ENCODE data around the gene CD2AP. TPM values are rescaled to one million over a fixed set of nuclear protein-coding genes. Genes with fewer than 3 reads are reported as not detected.
"Not testable (repeated sequence)": the region's sequence is repeated elsewhere in the genome, so short reads cannot be mapped to it uniquely, and the experiment has no call there.

The CD2AP gene
- total RNA-seq, 4 donors from 2014 or later, result 23.4 to 33.9 (median 30.4) TPM

GRCh38 chr6:47535316-47536225 is 58.0 kb downstream of the CD2AP start:
- no peak for TF ChIP-seq CTCF (IDR thresholded peaks at IDR 0.05)
- no peak for TF ChIP-seq POLR2A (IDR thresholded peaks at IDR 0.05)
- intact Hi-C loops (cut with DNase I), result no loop called here

GRCh38 chr6:47536816-47537401 is 59.3 kb downstream of the CD2AP start:
- Histone ChIP-seq H3K9me3 (no peaks in the 10 kb centered on the region), H3K36me3 (peaks cover 0 to 41% (median 0%) of the 10 kb centered on the region in 3 donors), H3K4me1 (no peaks in the 10 kb centered on the region), H3K4me3 (no peak overlapping the region), H3K27me3 (no peaks in the 10 kb centered on the region), H3K27ac (no peak overlapping the region)
- no peak for DNase-seq
- intact Hi-C loops (cut with DNase I), result no loop called here
- 93 to 99% methylated on average over 4 of the region's 4 CpGs for WGBS, 2 donors
- TF ChIP-seq POLR2A (IDR thresholded peaks at IDR 0.05) (no peak), CTCF (IDR thresholded peaks at IDR 0.05) (no peak)

More at GRCh38 chr6:47535316-47536225, 58.0 kb downstream of the CD2AP start:
- H3K27me3 ChIP-seq, result no peaks in the 10 kb centered on the region
- H3K27ac ChIP-seq, result no peak overlapping the region
- WGBS, 2 donors, result 80 to 81% methylated on average over 2 of the region's 2 CpGs
- no peak for DNase-seq
- no peaks in the 10 kb centered on the region for H3K4me1 ChIP-seq
- no peaks in the 10 kb centered on the region for H3K9me3 ChIP-seq
- no peak overlapping the region for H3K4me3 ChIP-seq
- peaks cover 0 to 41% (median 0%) of the 10 kb centered on the region in 3 donors for H3K36me3 ChIP-seq

DNA sequence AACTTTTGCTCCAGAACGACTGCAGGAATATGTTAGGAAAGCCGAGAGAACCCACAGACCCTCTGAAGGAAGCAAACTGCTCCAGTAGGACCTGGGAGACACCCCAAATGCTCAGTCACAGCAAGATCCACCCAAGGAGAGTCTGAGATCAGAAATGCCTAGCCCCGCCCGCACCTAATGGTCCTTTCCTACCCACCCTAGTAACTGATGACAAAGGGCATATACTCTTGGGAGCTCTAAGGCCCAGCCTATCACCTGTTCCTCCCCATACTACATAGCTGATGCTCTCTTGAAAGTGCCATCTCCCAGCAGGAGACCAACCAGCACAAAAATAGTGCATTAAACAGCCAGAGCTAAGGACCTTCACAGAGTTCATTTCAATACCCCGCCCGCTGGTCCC is 67.6 kb downstream of the CD2AP start:
- H3K4me1 ChIP-seq, result no peaks in the 10 kb centered on the region
- intact Hi-C loops (cut with DNase I), result no loop called here
- TF ChIP-seq CTCF (IDR thresholded peaks at IDR 0.05) (no peak), POLR2A (IDR thresholded peaks at IDR 0.05) (no peak)
- 89 to 99% methylated on average over 4 to 6 of the region's 6 CpGs for WGBS, 2 donors
- no peaks in the 10 kb centered on the region for H3K27me3 ChIP-seq
- H3K4me3 ChIP-seq, result no peak overlapping the region
- H3K9me3 ChIP-seq, result no peaks in the 10 kb centered on the region
- peaks cover 0 to 31% (median 5%) of the 10 kb centered on the region in 3 donors for H3K36me3 ChIP-seq
- no peak for DNase-seq
- H3K27ac ChIP-seq, result no peak overlapping the region

DNA sequence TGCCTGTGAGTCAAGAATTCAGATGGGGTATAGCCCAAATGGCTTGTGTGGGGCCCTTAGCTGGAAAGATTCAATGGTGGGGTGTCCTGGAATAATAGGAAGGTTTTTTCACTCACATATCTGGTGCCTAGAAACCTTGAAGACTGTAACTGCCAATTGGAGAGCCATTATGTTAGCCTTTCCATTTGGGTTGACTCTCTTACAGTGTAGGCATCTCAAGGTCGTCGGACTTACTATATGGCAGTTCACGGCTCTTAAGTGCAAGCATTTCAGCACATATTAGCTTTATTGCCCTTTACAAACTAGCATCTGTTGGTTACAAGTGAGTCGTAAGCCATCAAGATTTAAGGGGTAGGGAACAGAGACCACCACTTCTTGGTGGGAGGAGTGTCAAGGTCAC is 74.1 kb downstream of the CD2AP start:
- Histone ChIP-seq H3K36me3 (peaks cover 0 to 15% (median 0%) of the 10 kb centered on the region in 3 donors), H3K4me1 (no peaks in the 10 kb centered on the region), H3K9me3 (peaks cover 0 to 5% (median 0%) of the 10 kb centered on the region in 3 donors), H3K27me3 (no peaks in the 10 kb centered on the region), H3K27ac (no peak overlapping the region), H3K4me3 (no peak overlapping the region)
- WGBS, 2 donors, result 90 to 95% methylated on average over 4 of the region's 4 CpGs
- intact Hi-C loops (cut with DNase I), result no loop called here
- TF ChIP-seq POLR2A (IDR thresholded peaks at IDR 0.05), result no peak
- TF ChIP-seq CTCF (IDR thresholded peaks at IDR 0.05), result no peak
- no peak for DNase-seq

DNA sequence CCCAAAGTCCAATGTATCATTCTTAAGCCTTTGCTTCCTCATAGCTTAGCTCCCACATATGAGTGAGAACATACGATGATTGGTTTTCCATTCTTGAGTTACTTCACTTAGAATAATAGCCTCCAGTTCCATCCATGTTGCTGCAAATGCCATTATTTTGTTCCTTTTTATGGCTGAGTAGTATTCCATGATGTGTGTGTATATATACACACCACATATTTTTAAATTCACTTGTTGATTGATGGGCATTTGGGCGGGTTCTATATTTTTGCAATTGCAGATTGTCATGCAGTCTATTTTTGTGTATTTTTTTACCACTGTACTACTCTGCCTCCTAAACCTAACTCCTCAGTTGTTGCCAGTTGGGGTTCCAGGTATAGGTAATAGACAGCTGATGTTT is 74.7 kb downstream of the CD2AP start:
- TF ChIP-seq POLR2A (IDR thresholded peaks at IDR 0.05) (no peak), CTCF (IDR thresholded peaks at IDR 0.05) (no peak)
- H3K27ac ChIP-seq, result no peak overlapping the region
- peaks cover 0 to 11% (median 0%) of the 10 kb centered on the region in 3 donors for H3K36me3 ChIP-seq
- intact Hi-C loops (cut with DNase I), result no loop called here
- H3K27me3 ChIP-seq, result no peaks in the 10 kb centered on the region
- 94 to 96% methylated on average over 2 of the region's 2 CpGs for WGBS, 2 donors
- H3K9me3 ChIP-seq, result peaks cover 0 to 5% (median 0%) of the 10 kb centered on the region in 3 donors
- no peak overlapping the region for H3K4me3 ChIP-seq
- no peak for DNase-seq
- no peaks in the 10 kb centered on the region for H3K4me1 ChIP-seq

GRCh38 chr6:47553243-47553642 is 75.7 kb downstream of the CD2AP start:
- H3K4me1 ChIP-seq; H3K27me3 ChIP-seq; H3K27ac ChIP-seq; intact Hi-C loops (cut with DNase I); DNase-seq; H3K4me3 ChIP-seq; H3K36me3 ChIP-seq; H3K9me3 ChIP-seq: not testable (repeated sequence)
- WGBS, 2 donors, result 86 to 100% methylated on average over 3 of the region's 3 CpGs

GRCh38 chr6:47556459-47556858 is 78.9 kb downstream of the CD2AP start:
- DNase-seq; H3K4me3 ChIP-seq; H3K9me3 ChIP-seq; H3K27ac ChIP-seq; H3K4me1 ChIP-seq; intact Hi-C loops (cut with DNase I); H3K27me3 ChIP-seq: not testable (repeated sequence)
- 97 to 98% methylated on average over 6 of the region's 6 CpGs for whole genome bisulfite sequencing, 2 donors
- H3K36me3 ChIP-seq, result peaks cover 0 to 14% (median 0%) of the 10 kb centered on the region in 3 donors
